MCF 10A (cell line): ENCODE results near the gene TTC34. TPM values are rescaled to one million over a fixed set of nuclear protein-coding genes. Genes with fewer than 3 reads are reported as not detected.
"Not testable (repeated sequence)": the region's sequence is repeated elsewhere in the genome, so short reads cannot be mapped to it uniquely, and the experiment has no call there.

Experiments used
- BruUV-seq: library from RNA; stranded (reverse); fragments of 400-500 nt; replicated peaks from 2 replicates; lab custom pipeline; 2021; lab: Mats Ljungman, UMichigan
- CTCF ChIA-PET: fragments of 300-600 bp; sonication (Branson Sonifier 250); formaldehyde crosslinking; extraction: SDS; loops from one replicate; lab custom pipeline; 2021; ENCODE audit warnings: antibody characterized with exemption, inconsistent platforms; lab: Yijun Ruan, JAX
- POLR2A ChIA-PET: fragments of 300-600, 350-650 bp; sonication (Branson Sonifier 250); formaldehyde crosslinking; extraction: SDS; loops from one replicate; lab custom pipeline; 2020; ENCODE audit warnings: antibody characterized with exemption, inconsistent platforms; lab: Yijun Ruan, JAX
- DNase-seq: peaks from one replicate; pipeline ENCODE4 v3.0.0-alpha.2; 2018; ENCODE audit not compliant: unreplicated experiment
- H3K27ac Mint-ChIP-seq: one replicate; pipeline ENCODE4 v1.8.0; 2022; ENCODE audit warnings: mild to moderate bottlenecking, low read depth, mixed read lengths; ENCODE audit not compliant: unreplicated experiment
- H3K27me3 Mint-ChIP-seq: one replicate; pipeline ENCODE4 v1.8.0; 2022; ENCODE audit warnings: mixed read lengths; ENCODE audit not compliant: insufficient read depth, unreplicated experiment
- H3K36me3 Mint-ChIP-seq: one replicate; pipeline ENCODE4 v1.8.0; 2022; ENCODE audit warnings: mild to moderate bottlenecking, moderate library complexity, mixed read lengths; ENCODE audit not compliant: insufficient read depth, unreplicated experiment
- H3K4me1 Mint-ChIP-seq: one replicate; pipeline ENCODE4 v1.8.0; 2022; ENCODE audit warnings: mixed read lengths; ENCODE audit not compliant: insufficient read depth, unreplicated experiment
- H3K4me3 Mint-ChIP-seq: one replicate; pipeline ENCODE4 v1.8.0; 2022; ENCODE audit warnings: mild to moderate bottlenecking, moderate library complexity, mixed read lengths; ENCODE audit not compliant: unreplicated experiment
- H3K9me3 Mint-ChIP-seq: one replicate; pipeline ENCODE4 v1.8.0; 2022; ENCODE audit warnings: mixed read lengths; ENCODE audit not compliant: unreplicated experiment
- intact Hi-C: fragments of 100-400 bp; cut with micrococcal nuclease; formaldehyde crosslinking; loops from 2 replicates; pipeline ENCODE4 v1.14.1; 2022
- total RNA-seq: library from RNA; stranded (reverse); gene quantifications from 2 replicates; pipeline ENCODE4 v1.2.3, GENCODE V29; 2022

TTC34 gene
- total RNA-seq, 1 experiment from 2014 or later, result 0.47 TPM

GRCh38 chr1:2751866-2752265 is 49.6 kb downstream of the TTC34 start:
- H3K9me3 Mint-ChIP-seq, H3K27me3 Mint-ChIP-seq, POLR2A ChIA-PET, H3K27ac Mint-ChIP-seq, BruUV-seq, intact Hi-C loops, H3K4me1 Mint-ChIP-seq, CTCF ChIA-PET, H3K36me3 Mint-ChIP-seq, H3K4me3 Mint-ChIP-seq, DNase-seq: not testable (repeated sequence)

GRCh38 chr1:2750766-2751730 is 50.4 kb downstream of the TTC34 start:
- DNase-seq, H3K9me3 Mint-ChIP-seq, H3K4me1 Mint-ChIP-seq, H3K27me3 Mint-ChIP-seq, POLR2A ChIA-PET, BruUV-seq, intact Hi-C loops, CTCF ChIA-PET, H3K27ac Mint-ChIP-seq, H3K4me3 Mint-ChIP-seq, H3K36me3 Mint-ChIP-seq: not testable (repeated sequence)

- H3K36me3 Mint-ChIP-seq, H3K27me3 Mint-ChIP-seq, CTCF ChIA-PET, H3K4me3 Mint-ChIP-seq, H3K27ac Mint-ChIP-seq, POLR2A ChIA-PET, BruUV-seq, DNase-seq, H3K4me1 Mint-ChIP-seq, intact Hi-C loops, H3K9me3 Mint-ChIP-seq: not testable (repeated sequence)
Measured at GRCh38 chr1:2750041-2750680, 51.3 kb downstream of the TTC34 start.

GRCh38 chr1:2748626-2749025 is 52.9 kb downstream of the TTC34 start:
- H3K36me3 Mint-ChIP-seq, DNase-seq, CTCF ChIA-PET, intact Hi-C loops, BruUV-seq, H3K27ac Mint-ChIP-seq, H3K27me3 Mint-ChIP-seq, H3K9me3 Mint-ChIP-seq, H3K4me1 Mint-ChIP-seq, POLR2A ChIA-PET, H3K4me3 Mint-ChIP-seq: not testable (repeated sequence)

- H3K27me3 Mint-ChIP-seq, intact Hi-C loops, H3K4me1 Mint-ChIP-seq, H3K9me3 Mint-ChIP-seq, POLR2A ChIA-PET, CTCF ChIA-PET, H3K36me3 Mint-ChIP-seq, DNase-seq, H3K4me3 Mint-ChIP-seq, BruUV-seq, H3K27ac Mint-ChIP-seq: not testable (repeated sequence)
Measured at GRCh38 chr1:2694796-2695195, 106.7 kb downstream of the TTC34 start.

- CTCF ChIA-PET, H3K4me3 Mint-ChIP-seq, H3K27ac Mint-ChIP-seq, H3K9me3 Mint-ChIP-seq, DNase-seq, BruUV-seq, H3K4me1 Mint-ChIP-seq, H3K36me3 Mint-ChIP-seq, intact Hi-C loops, H3K27me3 Mint-ChIP-seq, POLR2A ChIA-PET: not testable (repeated sequence)
Measured at GRCh38 chr1:2690180-2690579, 111.3 kb downstream of the TTC34 start.

- H3K36me3 Mint-ChIP-seq, H3K9me3 Mint-ChIP-seq, POLR2A ChIA-PET, H3K27ac Mint-ChIP-seq, BruUV-seq, H3K4me1 Mint-ChIP-seq, H3K4me3 Mint-ChIP-seq, intact Hi-C loops, DNase-seq, CTCF ChIA-PET, H3K27me3 Mint-ChIP-seq: not testable (repeated sequence)
Measured at GRCh38 chr1:2688336-2688665, 113.2 kb downstream of the TTC34 start.

- H3K36me3 Mint-ChIP-seq, H3K4me1 Mint-ChIP-seq, H3K9me3 Mint-ChIP-seq, H3K4me3 Mint-ChIP-seq, H3K27me3 Mint-ChIP-seq, intact Hi-C loops, DNase-seq, CTCF ChIA-PET, BruUV-seq, POLR2A ChIA-PET, H3K27ac Mint-ChIP-seq: not testable (repeated sequence)
Measured at GRCh38 chr1:2687638-2688335, 113.7 kb downstream of the TTC34 start.

GRCh38 chr1:2687174-2687591 is 114.3 kb downstream of the TTC34 start:
- POLR2A ChIA-PET, H3K27ac Mint-ChIP-seq, CTCF ChIA-PET, H3K9me3 Mint-ChIP-seq, H3K36me3 Mint-ChIP-seq, H3K4me1 Mint-ChIP-seq, H3K4me3 Mint-ChIP-seq, DNase-seq, intact Hi-C loops, BruUV-seq, H3K27me3 Mint-ChIP-seq: not testable (repeated sequence)
